Right lobe of liver (tissue), 6 donors: ENCODE data around the gene SLC25A51. TPM values are rescaled to one million over a fixed set of nuclear protein-coding genes. Genes with fewer than 3 reads are reported as not detected.
A peak's percentile ranks its signal among the peaks of the same experiment; 100 is the strongest.

Experiments
- ATAC-seq, 4 donors: fragments of 200-7000 bp; cut with Tn5 transposase; one replicate each; pipeline ENCODE4 v1.9.1; 2020; ENCODE audit warnings: mild to moderate bottlenecking in 4 of 4, moderate library complexity in 4 of 4
- DNase-seq, 3 donors: peaks; one replicate each; pipeline ENCODE4 v3.0.0-alpha.2; 2020
- H3K27ac ChIP-seq, 3 donors: fragments of 200-600 bp; one replicate each; pipeline ENCODE4 v1.8.0; 2022
- H3K27me3 ChIP-seq, 2 donors: fragments of 200-600 bp; one replicate each; pipeline ENCODE4 v1.8.0; 2022
- H3K36me3 ChIP-seq, 4 donors: fragments of 200-600 bp; sonication (generic) in 1 of 4; one replicate each; pipeline versions ENCODE4 v1.5.1 to v1.8.0; 2017 to 2022; ENCODE audit warnings: control low read depth in 1 of 4
- H3K4me1 ChIP-seq, 4 donors: fragments of 200-600 bp; sonication (generic) in 1 of 4; one replicate each; pipeline versions ENCODE4 v1.5.1 to v1.8.0; 2017 to 2022; ENCODE audit warnings: control low read depth in 1 of 4
- H3K4me3 ChIP-seq, 3 donors: fragments of 200-600 bp; one replicate each; pipeline ENCODE4 v1.8.0; 2022
- H3K9me3 ChIP-seq, 4 donors: fragments of 200-600 bp; sonication (generic) in 1 of 4; one replicate each; pipeline versions ENCODE4 v1.5.1 to v1.8.0; 2017 to 2022; ENCODE audit warnings: control low read depth in 1 of 4
- CTCF ChIP-seq, 4 donors: fragments of 200-600 bp in 3 of 4; fragments of 450-650 bp in 1 of 4; IDR thresholded peaks; one replicate each; pipeline versions ENCODE4 v1.5.1 to v1.8.0; 2016 to 2022; ENCODE audit warnings: antibody characterized with exemption in 4 of 4, mild to moderate bottlenecking in 2 of 4
- POLR2A ChIP-seq: fragments of 450-650 bp; IDR thresholded peaks from one replicate; pipeline ENCODE4 v1.6.1; 2017; ENCODE audit warnings: antibody characterized with exemption, mild to moderate bottlenecking
- WGBS: methylation state at CpG from one replicate; pipeline ENCODE4 v1.1.6; 2018; ENCODE audit warnings: low coverage, low lambda C conversion rate; ENCODE audit not compliant: insufficient coverage; ENCODE audit errors: missing lambda C conversion rate; 5-methylcytosine and 5-hydroxymethylcytosine counted together
- intact Hi-C, 2 donors: fragments of 100-400 bp; cut with DNase I; formaldehyde crosslinking; loops; one replicate each; pipeline versions ENCODE4 v1.11.2 to v1.14.1; 2022
- total RNA-seq, 6 experiments: library from RNA; depleted of rRNA in 2 of 6; stranded (reverse); fragments of >200 nt in 2 of 6; fragmentation: NEBNext Ultra II Directional in 3 of 6; extraction: Animal tissue kit (Norgen Biotek cat#: 25700) in 3 of 6; gene quantifications; one replicate each; pipeline versions ENCODE4 v1.1.0 to v1.2.4, GENCODE V29; 2016 to 2023
- donor health status: DM: no; HTN: yes; CAD: no.
- donor health status: DM: no; HTN: no; CAD: no.
- donor health status: DM: no; HTN: no; CAD: no.
- donor health status: DM: no; HTN: yes; CAD: no.
- donor health status: DM: no; HTN: yes; CAD: no.

SLC25A51 gene
- total RNA-seq, 6 experiments from 2014 or later: 5.4 to 10.1 (median 7.9) TPM

GRCh38 chr9:37908698-37909186, 4.8 kb upstream of the SLC25A51 start:
- H3K9me3 ChIP-seq: no peaks in the 10 kb centered on the region
- no peaks in the 10 kb centered on the region for H3K27me3 ChIP-seq
- intact Hi-C loops: no loop called here
- no peaks in the 10 kb centered on the region for H3K36me3 ChIP-seq
- DNase-seq (peak in 1 of 3 donors; percentile 47), ATAC-seq (peak in 3 of 4 donors; percentile 9 to 48 (median 42))
- H3K4me3 ChIP-seq: no peak overlapping the region
- peaks cover 0 to 21% (median 0%) of the 10 kb centered on the region in 4 donors for H3K4me1 ChIP-seq
- no peak overlapping the region for H3K27ac ChIP-seq
- no peak for TF ChIP-seq CTCF (IDR thresholded peaks at IDR 0.05)
- TF ChIP-seq POLR2A: no peak
- WGBS: 28% methylated on average over 2 of the region's 4 CpGs

GRCh38 chr9:37908283-37908682, 4.4 kb upstream of the SLC25A51 start:
- WGBS: 55% methylated on average over 4 of the region's 4 CpGs
- no peak overlapping the region for H3K27ac ChIP-seq
- peak in 1 of 3 donors; percentile 27 for DNase-seq
- H3K36me3 ChIP-seq: no peaks in the 10 kb centered on the region
- H3K9me3 ChIP-seq: no peaks in the 10 kb centered on the region
- intact Hi-C loops: no loop called here
- TF ChIP-seq POLR2A: no peak
- no peak for TF ChIP-seq CTCF (IDR thresholded peaks at IDR 0.05)
- H3K4me3 ChIP-seq: no peak overlapping the region
- ATAC-seq: no peak
- H3K4me1 ChIP-seq: peaks cover 0 to 21% (median 0%) of the 10 kb centered on the region in 4 donors
- H3K27me3 ChIP-seq: no peaks in the 10 kb centered on the region

GRCh38 chr9:37906312-37907239, 2.6 kb upstream of the SLC25A51 start:
- ATAC-seq (no peak), DNase-seq (peak in 1 of 3 donors; percentile 31)
- H3K4me1 ChIP-seq: peaks cover 0 to 30% (median 0%) of the 10 kb centered on the region in 4 donors
- no peak overlapping the region for H3K4me3 ChIP-seq
- no peaks in the 10 kb centered on the region for H3K9me3 ChIP-seq
- intact Hi-C loops: no loop called here
- TF ChIP-seq POLR2A: no peak
- no peak for TF ChIP-seq CTCF (IDR thresholded peaks at IDR 0.05)
- no peaks in the 10 kb centered on the region for H3K36me3 ChIP-seq
- H3K27ac ChIP-seq: no peak overlapping the region
- no peaks in the 10 kb centered on the region for H3K27me3 ChIP-seq
- 81% methylated on average over 5 of the region's 11 CpGs for WGBS

- no peak overlapping the region for H3K27ac ChIP-seq
- H3K4me3 ChIP-seq: no peak overlapping the region
- no peaks in the 10 kb centered on the region for H3K27me3 ChIP-seq
- DNase-seq (peak in 1 of 3 donors; percentile 28), ATAC-seq (no peak)
- no peaks in the 10 kb centered on the region for H3K9me3 ChIP-seq
- intact Hi-C loops: no loop called here
- WGBS: 96% methylated on average over 4 of the region's 4 CpGs
- TF ChIP-seq CTCF (IDR thresholded peaks at IDR 0.05): no peak
- H3K4me1 ChIP-seq: peaks cover 0 to 30% (median 0%) of the 10 kb centered on the region in 4 donors
- no peaks in the 10 kb centered on the region for H3K36me3 ChIP-seq
These were observed 1.8 kb upstream of the SLC25A51 start for GRCh38 chr9:37905776-37906175.
